ENCODE results near the gene LNX2. TPM values are rescaled to one million over a fixed set of nuclear protein-coding genes. Genes with fewer than 3 reads are reported as not detected.
"Not testable (repeated sequence)": the region's sequence is repeated elsewhere in the genome, so short reads cannot be mapped to it uniquely, and the experiment has no call there.

The LNX2 gene
- total RNA-seq, 1 donor, result 7.0 TPM

DNA sequence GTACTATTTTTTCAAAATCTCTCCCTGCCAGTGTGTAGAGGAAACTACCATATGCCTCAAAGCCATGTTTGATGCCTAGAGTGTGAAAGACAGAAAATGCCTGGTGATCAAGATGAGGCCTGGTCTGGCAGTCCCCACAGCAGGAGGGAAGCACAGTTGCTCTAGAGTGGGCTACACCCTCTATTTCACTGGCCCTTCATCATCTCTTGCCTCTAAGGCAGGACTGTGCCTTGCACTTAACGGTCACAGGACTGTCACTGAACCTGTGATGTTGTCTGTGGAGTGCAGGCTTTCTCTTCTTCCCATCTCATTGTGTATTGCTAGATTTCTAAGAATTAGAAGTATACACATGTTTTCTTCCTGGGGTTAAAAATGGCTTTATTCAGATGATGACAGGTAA is 17.7 kb upstream of the LNX2 start:
- no peak for DNase-seq (ENCODE audit: low read depth in 2 of 3, low spot score in 2 of 3)

- no peak for DNase-seq (ENCODE audit: low read depth in 2 of 3, low spot score in 2 of 3)
These were observed 16.9 kb upstream of the LNX2 start for GRCh38 chr13:27637289-27637626.

DNA sequence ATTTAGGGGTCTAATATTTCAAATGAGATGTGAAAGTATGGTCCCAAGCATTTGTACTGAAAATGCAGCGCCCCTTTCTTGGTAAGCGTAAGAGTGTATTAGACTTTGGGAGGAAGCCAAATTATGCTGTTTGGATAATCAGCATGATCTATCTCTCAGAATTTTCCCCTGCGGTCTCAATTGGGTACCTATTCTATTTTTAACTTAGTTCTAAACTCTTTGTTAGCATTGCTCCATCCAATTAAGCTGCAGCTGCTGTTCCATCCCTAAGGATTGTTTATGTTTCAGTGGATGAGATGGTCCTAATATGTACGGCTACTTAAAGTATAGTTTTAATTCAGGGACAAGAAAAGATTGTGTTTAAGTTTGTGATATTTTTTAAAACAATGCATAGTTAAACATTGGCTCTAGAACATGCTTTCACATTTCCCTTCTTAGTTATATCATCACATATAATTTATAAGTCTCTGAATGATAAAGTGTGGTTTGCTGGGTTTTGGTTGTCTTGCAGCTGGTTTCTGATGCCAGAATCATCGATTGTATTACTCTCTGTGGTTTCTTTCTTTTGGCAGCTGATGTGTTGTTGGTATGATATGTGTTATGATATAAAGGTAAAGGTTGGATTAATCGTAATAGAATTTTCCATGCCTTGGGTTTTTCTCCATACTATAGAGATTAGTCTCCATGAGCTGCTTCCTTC is 16.4 kb upstream of the LNX2 start:
- DNase-seq (ENCODE audit: low read depth in 2 of 3, low spot score in 2 of 3), result no peak

DNA sequence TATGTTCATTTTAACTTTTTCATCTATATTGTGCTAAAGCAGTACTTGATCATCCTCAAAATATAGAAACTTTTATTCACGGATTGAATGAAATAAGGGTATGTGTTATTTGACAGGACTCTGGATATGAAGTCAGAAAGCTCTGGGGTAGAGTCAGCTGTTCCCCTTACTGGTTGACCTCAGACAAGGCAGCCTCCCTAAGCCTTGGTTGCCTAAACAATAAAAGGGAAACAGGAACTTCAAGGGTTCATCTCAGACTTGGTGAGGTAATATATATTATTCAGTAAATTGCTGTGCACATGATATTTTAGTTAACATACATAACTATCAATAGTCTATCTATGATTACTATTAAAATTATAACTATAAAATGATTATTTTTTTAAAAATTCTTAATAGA is 14.9 kb upstream of the LNX2 start:
- DNase-seq (ENCODE audit: low read depth in 2 of 3, low spot score in 2 of 3), result peak in 1 of 3 donors; percentile 36

GRCh38 chr13:27634791-27635190 is 14.5 kb upstream of the LNX2 start:
- DNase-seq (ENCODE audit: low read depth in 2 of 3, low spot score in 2 of 3), result no peak

DNA sequence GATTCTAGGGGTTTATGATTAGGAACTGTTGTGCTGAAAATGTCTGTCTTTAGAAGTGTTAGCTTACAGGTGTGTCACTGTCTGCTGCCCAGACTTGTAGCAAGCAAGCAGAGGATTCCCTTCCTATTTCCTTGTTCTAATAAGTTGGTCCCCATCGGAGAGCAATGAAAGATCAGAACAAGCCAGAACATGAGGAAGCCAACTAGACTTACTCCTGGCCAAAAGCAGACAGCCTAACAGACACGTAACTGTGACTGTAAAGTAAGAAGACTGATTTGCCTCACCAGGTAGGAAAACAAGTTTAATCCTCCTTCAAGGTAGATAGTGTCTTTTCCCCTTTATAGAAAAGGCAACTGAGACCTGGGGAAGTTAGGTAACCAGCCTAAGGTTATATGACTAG is 13.9 kb upstream of the LNX2 start:
- DNase-seq (ENCODE audit: low read depth in 2 of 3, low spot score in 2 of 3), result no peak

- DNase-seq (ENCODE audit: low read depth in 2 of 3, low spot score in 2 of 3), result no peak
These were observed 12.3 kb upstream of the LNX2 start for GRCh38 chr13:27632648-27633047.

DNA sequence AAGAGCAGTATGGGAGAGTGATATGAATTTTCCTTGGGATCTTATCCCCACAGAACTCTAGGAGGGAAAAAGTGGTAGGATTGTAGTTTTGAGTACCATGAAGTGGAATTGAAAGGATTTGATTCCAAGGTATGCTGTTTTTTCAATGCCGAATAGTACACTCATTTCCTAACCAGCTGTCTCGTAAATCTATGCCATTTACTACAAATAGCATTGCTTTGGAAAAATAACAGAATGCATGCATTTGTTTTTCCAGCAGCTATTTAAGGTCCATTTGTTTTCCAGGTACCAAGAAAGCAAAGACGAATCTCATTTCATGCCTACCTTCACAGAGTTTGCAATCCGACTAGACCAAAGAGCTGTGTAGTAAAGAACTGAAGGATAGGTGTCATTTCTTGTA is 11.9 kb upstream of the LNX2 start:
- DNase-seq (ENCODE audit: low read depth in 2 of 3, low spot score in 2 of 3), result no peak

GRCh38 chr13:27631665-27632064 is 11.3 kb upstream of the LNX2 start:
- peak in 1 of 3 donors; percentile 21 for DNase-seq (ENCODE audit: low read depth in 2 of 3, low spot score in 2 of 3)

DNA sequence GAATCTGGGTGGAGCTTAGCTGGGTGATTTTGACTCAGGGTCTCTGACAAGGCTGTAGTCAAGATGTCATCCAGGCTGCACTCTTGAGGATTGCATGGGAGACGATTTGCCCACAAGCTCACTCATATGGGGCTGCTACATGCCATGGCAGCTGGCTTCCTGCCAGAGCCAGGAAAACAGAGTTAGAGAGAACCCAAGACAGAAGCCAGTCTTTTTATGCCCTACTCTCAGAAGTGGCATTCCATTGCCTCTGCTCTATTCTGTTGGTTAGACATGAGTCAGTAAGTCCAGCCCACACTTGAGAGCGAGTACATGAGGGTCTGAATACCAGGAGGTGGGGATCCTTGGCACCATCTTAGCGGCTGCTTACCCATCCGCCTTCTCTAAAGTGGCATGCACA is 10.8 kb upstream of the LNX2 start:
- DNase-seq (ENCODE audit: low read depth in 2 of 3, low spot score in 2 of 3), result no peak

DNA sequence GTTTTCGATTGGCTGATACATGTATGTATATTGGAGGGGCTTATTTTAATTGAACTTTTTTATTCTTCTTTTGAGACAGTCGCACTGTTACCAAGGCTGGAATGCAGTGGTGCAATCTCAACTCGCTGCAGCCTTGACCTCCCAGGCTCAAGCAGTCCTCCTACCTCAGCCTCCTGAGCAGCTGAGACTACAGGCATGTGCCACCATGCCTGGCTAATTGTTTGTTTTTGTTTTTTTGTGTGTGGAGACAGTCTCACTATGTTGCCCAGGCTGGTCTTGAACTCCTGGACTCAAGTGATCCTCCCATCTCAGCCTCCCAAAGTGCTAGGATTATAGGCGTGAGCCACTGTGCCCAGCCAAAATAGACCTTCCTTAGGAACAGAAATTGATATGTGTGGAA is 8.4 kb upstream of the LNX2 start:
- DNase-seq (ENCODE audit: low read depth in 2 of 3, low spot score in 2 of 3), result not testable (repeated sequence)

- no peak for DNase-seq (ENCODE audit: low read depth in 2 of 3, low spot score in 2 of 3)
These were observed 7.8 kb upstream of the LNX2 start for GRCh38 chr13:27628081-27628480.

- DNase-seq (ENCODE audit: low read depth in 2 of 3, low spot score in 2 of 3), result no peak
These were observed 7.1 kb upstream of the LNX2 start for GRCh38 chr13:27627380-27627779.

DNA sequence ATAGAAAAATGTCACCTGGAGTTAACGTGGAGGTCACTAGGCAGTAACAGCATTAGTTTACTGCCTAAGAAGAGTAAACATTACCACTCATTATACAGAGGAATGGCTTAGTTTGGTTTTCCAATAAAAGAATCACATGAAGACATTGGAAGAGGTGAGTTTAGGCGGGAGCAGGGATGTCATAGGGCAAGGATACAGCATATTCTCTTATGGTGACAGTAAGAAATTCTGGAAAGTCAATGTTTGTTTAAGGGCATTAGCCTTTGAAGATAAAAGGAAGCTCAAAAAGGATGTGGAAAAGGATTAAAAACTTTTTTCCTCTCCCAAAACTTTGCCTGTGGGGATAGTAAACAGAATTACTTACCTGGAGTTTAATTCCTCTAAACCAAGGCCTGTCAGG is 5.5 kb upstream of the LNX2 start:
- no peak for DNase-seq (ENCODE audit: low read depth in 2 of 3, low spot score in 2 of 3)

DNA sequence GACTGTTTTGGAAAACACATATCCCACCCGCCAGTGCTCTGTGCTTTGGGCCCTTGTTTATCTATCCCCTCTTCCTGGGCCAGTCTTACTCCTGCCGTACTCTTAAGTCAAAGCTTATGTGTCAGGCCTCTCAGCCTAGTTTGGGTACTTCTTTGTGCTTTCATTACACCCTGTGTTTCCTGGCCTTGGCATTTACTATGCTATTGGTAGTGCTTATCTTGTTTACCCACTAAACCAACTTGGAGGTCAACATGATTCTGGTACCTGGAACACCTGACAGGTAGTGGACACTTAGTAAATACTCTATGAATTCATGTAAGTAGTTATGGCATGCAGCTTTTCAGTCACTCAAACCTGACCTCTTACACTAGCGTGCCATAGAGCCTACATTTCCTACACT is 3.7 kb upstream of the LNX2 start:
- no peak for DNase-seq (ENCODE audit: low read depth in 2 of 3, low spot score in 2 of 3)

DNA sequence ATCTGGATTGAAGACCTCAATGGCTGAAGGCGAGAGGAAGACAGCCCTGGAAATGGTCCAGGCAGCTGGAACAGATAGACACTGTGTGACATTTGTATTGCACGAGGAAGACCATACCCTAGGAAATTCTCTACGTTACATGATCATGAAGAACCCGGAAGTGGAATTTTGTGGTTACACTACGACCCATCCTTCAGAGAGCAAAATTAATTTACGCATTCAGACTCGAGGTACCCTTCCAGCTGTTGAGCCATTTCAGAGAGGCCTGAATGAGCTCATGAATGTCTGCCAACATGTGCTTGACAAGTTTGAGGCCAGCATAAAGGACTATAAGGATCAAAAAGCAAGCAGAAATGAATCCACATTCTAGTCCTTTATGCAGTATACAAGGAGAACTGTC is 2.6 kb upstream of the LNX2 start:
- DNase-seq (ENCODE audit: low read depth in 2 of 3, low spot score in 2 of 3), result no peak

GRCh38 chr13:27622102-27622820 is 1.9 kb upstream of the LNX2 start:
- peak in 1 of 3 donors; percentile 19 for DNase-seq (ENCODE audit: low read depth in 2 of 3, low spot score in 2 of 3)

GRCh38 chr13:27621366-27622101 is 1.2 kb upstream of the LNX2 start, which contains the start of gene POLR1D:
POLR1D (plus strand) TSS chr13:27621892; CDS start chr13:27621984, 92 bp downstream.
- DNase-seq (ENCODE audit: low read depth in 2 of 3, low spot score in 2 of 3), result peak; percentile 77 to 88 (median 88)

DNA sequence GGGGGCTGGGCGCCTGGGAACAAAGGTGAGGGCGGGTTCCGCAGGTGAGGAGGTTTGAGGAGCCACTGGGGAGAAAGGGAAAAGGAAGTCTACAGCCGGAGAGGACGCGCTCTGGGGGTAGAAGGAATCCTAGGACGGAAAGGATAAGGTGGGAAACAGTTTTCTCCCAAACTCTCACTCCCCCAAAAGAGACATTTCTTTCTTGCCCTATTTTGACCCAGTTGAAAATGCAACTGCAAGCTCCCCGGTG is 712 bp upstream of the LNX2 start:
- DNase-seq (ENCODE audit: low read depth in 2 of 3, low spot score in 2 of 3), result no peak

DNA sequence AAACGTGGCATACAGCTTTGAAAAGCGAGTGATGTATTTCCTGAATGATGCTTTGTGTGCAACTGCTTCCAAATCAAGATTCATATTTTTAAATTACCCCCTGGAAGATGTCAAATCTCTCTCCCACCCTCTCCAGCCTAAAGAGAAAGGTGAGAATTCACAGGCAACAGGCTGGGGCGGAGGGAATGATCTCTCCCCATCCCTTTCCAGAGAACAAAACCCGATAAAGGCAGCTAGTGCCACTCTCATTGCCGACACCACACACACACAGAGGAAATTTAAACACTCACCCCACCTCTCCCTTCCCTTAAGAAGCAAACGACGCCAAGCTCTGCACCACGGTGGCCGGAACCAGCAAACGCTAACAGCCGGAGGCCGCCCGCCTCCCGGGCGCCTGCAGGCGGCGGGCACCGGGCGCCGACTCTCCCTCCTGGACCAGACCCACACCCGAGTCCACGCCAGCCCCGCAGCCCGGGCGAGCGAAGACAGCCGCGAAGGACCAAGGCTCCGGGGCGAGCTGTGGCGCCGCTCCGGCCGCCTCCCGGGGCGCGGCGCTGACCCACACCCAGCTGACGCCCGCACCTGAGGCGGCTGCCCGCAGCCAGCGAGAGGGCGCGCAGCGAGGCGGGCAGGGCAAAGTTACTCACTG is 477 bp downstream of the LNX2 start:
- DNase-seq (ENCODE audit: low read depth in 2 of 3, low spot score in 2 of 3), result peak in 2 of 3 donors; percentile 59 to 73

GRCh38 chr13:27619093-27619727 is 1.1 kb downstream of the LNX2 start:
- no peak for DNase-seq (ENCODE audit: low read depth in 2 of 3, low spot score in 2 of 3)
